Measurements from ENCODE around the gene MET.

DNA sequence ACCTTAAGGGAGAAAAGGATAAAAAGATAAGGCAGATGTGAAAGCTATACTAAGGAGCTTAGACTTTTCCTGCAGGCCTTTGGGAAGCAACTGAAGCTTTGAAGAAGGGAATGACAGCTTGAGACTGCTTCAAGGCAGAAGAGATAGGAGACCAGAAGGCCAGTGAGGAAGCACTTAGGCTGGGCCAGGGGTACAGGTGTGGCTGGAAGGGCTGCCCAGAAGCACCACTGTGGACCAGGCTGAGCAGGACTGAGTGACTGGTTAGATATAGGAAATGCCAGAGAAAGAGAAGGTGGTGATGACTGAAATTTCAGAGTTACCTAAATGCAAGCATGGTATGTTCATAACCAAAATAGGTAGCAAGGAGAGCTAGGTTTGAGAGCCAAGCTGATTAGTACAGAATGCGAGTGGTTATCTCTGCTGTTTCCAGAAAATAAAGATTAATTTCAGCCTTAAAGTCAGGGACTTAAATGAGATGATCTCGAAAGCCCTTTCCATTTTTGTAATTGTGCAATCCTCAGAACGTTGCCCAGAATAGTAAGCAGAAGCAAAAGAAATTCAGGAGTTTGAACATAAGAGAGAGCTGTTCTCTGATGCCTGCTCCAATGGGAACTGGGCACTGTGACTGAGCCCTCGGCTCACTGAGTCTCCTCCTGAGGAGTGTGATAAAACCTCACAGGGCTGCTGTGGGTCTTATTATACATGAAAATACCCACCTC is 54.9 kb downstream of the MET start:
- no peak for TF ChIP-seq TAF1 (conservative IDR thresholded peaks at IDR 0.05)
- no peak for TF ChIP-seq YY1 (IDR thresholded peaks at IDR 0.05)
- TF ChIP-seq JUND (IDR thresholded peaks at IDR 0.05) = no peak
- TF ChIP-seq, protein P1, sequence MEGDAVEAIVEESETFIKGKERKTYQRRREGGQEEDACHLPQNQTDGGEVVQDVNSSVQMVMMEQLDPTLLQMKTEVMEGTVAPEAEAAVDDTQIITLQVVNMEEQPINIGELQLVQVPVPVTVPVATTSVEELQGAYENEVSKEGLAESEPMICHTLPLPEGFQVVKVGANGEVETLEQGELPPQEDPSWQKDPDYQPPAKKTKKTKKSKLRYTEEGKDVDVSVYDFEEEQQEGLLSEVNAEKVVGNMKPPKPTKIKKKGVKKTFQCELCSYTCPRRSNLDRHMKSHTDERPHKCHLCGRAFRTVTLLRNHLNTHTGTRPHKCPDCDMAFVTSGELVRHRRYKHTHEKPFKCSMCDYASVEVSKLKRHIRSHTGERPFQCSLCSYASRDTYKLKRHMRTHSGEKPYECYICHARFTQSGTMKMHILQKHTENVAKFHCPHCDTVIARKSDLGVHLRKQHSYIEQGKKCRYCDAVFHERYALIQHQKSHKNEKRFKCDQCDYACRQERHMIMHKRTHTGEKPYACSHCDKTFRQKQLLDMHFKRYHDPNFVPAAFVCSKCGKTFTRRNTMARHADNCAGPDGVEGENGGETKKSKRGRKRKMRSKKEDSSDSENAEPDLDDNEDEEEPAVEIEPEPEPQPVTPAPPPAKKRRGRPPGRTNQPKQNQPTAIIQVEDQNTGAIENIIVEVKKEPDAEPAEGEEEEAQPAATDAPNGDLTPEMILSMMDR (IDR thresholded peaks at IDR 0.05; ENCODE audit: low read depth, low read length, missing input control) = no peak
- no peak for TF ChIP-seq MAX (IDR thresholded peaks at IDR 0.05)
- TF ChIP-seq EGR1 (IDR thresholded peaks at IDR 0.05; ENCODE audit: low read depth in 2 of 2) = no peak
- no peak for TF ChIP-seq ATF3 (IDR thresholded peaks at IDR 0.05)
- no peak for TF ChIP-seq SP1 (IDR thresholded peaks at IDR 0.05)
- TF ChIP-seq RAD21 (IDR thresholded peaks at IDR 0.05) = peak in 1 of 2 donors; percentile 13
- no peak for TF ChIP-seq GABPA (IDR thresholded peaks at IDR 0.05 in 1 of 2, conservative IDR thresholded peaks at IDR 0.05 in 1 of 2)
- TF ChIP-seq, protein P2, sequence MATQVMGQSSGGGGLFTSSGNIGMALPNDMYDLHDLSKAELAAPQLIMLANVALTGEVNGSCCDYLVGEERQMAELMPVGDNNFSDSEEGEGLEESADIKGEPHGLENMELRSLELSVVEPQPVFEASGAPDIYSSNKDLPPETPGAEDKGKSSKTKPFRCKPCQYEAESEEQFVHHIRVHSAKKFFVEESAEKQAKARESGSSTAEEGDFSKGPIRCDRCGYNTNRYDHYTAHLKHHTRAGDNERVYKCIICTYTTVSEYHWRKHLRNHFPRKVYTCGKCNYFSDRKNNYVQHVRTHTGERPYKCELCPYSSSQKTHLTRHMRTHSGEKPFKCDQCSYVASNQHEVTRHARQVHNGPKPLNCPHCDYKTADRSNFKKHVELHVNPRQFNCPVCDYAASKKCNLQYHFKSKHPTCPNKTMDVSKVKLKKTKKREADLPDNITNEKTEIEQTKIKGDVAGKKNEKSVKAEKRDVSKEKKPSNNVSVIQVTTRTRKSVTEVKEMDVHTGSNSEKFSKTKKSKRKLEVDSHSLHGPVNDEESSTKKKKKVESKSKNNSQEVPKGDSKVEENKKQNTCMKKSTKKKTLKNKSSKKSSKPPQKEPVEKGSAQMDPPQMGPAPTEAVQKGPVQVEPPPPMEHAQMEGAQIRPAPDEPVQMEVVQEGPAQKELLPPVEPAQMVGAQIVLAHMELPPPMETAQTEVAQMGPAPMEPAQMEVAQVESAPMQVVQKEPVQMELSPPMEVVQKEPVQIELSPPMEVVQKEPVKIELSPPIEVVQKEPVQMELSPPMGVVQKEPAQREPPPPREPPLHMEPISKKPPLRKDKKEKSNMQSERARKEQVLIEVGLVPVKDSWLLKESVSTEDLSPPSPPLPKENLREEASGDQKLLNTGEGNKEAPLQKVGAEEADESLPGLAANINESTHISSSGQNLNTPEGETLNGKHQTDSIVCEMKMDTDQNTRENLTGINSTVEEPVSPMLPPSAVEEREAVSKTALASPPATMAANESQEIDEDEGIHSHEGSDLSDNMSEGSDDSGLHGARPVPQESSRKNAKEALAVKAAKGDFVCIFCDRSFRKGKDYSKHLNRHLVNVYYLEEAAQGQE (IDR thresholded peaks at IDR 0.05) = no peak
- no peak for TF ChIP-seq RXRA (IDR thresholded peaks at IDR 0.05)
- TF ChIP-seq FOXA1 (IDR thresholded peaks at IDR 0.05) = no peak
- TF ChIP-seq HNF4G (IDR thresholded peaks at IDR 0.05) = no peak
